HepG2 (cell line): Measurements from ENCODE around the gene PDLIM5. TPM values are rescaled to one million over a fixed set of nuclear protein-coding genes. Genes with fewer than 3 reads are reported as not detected.

Source experiments
- ATAC-seq: fragments of 200-7000 bp; cut with Tn5 transposase; 3 replicates; pipeline ENCODE4 v1.9.1; 2020; ENCODE audit warnings: mild to moderate bottlenecking, moderate library complexity
- BruUV-seq: library from RNA; stranded (reverse); fragments of 400-500 nt; replicated peaks from 2 replicates; lab custom pipeline; 2021; lab: Mats Ljungman, UMichigan
- CTCF ChIA-PET: fragments of 300-600 bp; formaldehyde crosslinking; extraction: SDS; loops from one replicate; lab custom pipeline; 2021; ENCODE audit warnings: low total read pairs, inconsistent platforms, low intra/inter-chr PET ratio; lab: Yijun Ruan, JAX
- POLR2A ChIA-PET: fragments of 350-600 bp; sonication (Branson Sonifier 250); formaldehyde crosslinking; loops from one replicate; lab custom pipeline; 2020; ENCODE audit warnings: antibody characterized with exemption, inconsistent platforms; lab: Yijun Ruan, JAX
- DNase-seq: peaks from one replicate; pipeline ENCODE4 v3.0.0-alpha.2; 2015; ENCODE audit warnings: low spot score
- FAIRE-seq: peaks from 3 replicates; lab custom pipeline; 2011; peaks lifted over from hg19 to GRCh38; lab: Jason Lieb, UNC
- H2AFZ ChIP-seq: one replicate; pipeline ENCODE4 v1.6.1; 2011; ENCODE audit warnings: low read length, inconsistent platforms
- H3K27ac ChIP-seq: fragments of 300-600 bp; 3 replicates; pipeline ENCODE4 v1.8.0; 2011; ENCODE audit warnings: mixed run types, mild to moderate bottlenecking, mixed read lengths, low read length, inconsistent platforms; ENCODE audit not compliant: insufficient read depth; ENCODE audit errors: extremely low read length
- H3K27me3 ChIP-seq, 2 experiments: fragments of 200-600 bp in 1 of 2; 2 replicates in 1 of 2; 3 replicates in 1 of 2; pipeline versions ENCODE4 v1.6.0 to v1.8.0; 2011; ENCODE audit warnings: low read length in 2 of 2, mild to moderate bottlenecking in 2 of 2, moderate library complexity in 2 of 2, inconsistent platforms in 1 of 2; ENCODE audit not compliant: insufficient read depth in 2 of 2, control insufficient read depth in 1 of 2
- H3K36me3 ChIP-seq, 2 experiments: fragments of 200-600 bp in 1 of 2; replicated peaks in 1 of 2; 2 replicates in 1 of 2; 3 replicates in 1 of 2; pipeline versions ENCODE4 v1.5.1 to v1.8.0; 2011; ENCODE audit warnings: low read length in 2 of 2, inconsistent platforms in 1 of 2; ENCODE audit not compliant: insufficient read depth in 2 of 2, control insufficient read depth in 1 of 2
- H3K4me1 ChIP-seq: 2 replicates; pipeline ENCODE4 v1.5.1; 2012; ENCODE audit warnings: low read length, inconsistent platforms; ENCODE audit not compliant: insufficient read depth
- H3K4me2 ChIP-seq: 2 replicates; pipeline ENCODE4 v1.6.0; 2011; ENCODE audit warnings: low read depth, low read length, inconsistent platforms
- H3K4me3 ChIP-seq, 3 experiments: fragments of 200-600 bp in 1 of 3; sonication (generic), shearing (Covaris generic) in 1 of 3; replicated peaks in 1 of 3; 2 replicates each; pipeline ENCODE4 v1.5.1; 2011 to 2016; ENCODE audit warnings: low read length in 3 of 3, inconsistent platforms in 2 of 3, low read depth in 2 of 3, mild to moderate bottlenecking in 2 of 3, control low read depth in 1 of 3, mixed read lengths in 1 of 3; ENCODE audit not compliant: insufficient read depth in 1 of 3
- H3K79me2 ChIP-seq: one replicate; pipeline ENCODE4 v1.6.1; 2011; ENCODE audit warnings: low read length, inconsistent platforms; ENCODE audit not compliant: insufficient read depth
- H3K9ac ChIP-seq: 2 replicates; pipeline ENCODE4 v1.6.0; 2011; ENCODE audit warnings: mild to moderate bottlenecking, low read depth, low read length, inconsistent platforms; ENCODE audit not compliant: insufficient read depth
- H3K9me3 ChIP-seq: 2 replicates; pipeline ENCODE4 v1.5.1; 2012; ENCODE audit warnings: mild to moderate bottlenecking, low read length
- H4K20me1 ChIP-seq: 2 replicates; pipeline ENCODE4 v1.6.0; 2011; ENCODE audit warnings: inconsistent platforms, mild to moderate bottlenecking, low read length, moderate library complexity; ENCODE audit not compliant: insufficient read depth
- CEBPG ChIP-seq: IDR thresholded peaks from 2 replicates; pipeline ENCODE4 v1.6.1; 2016
- DZIP1 ChIP-seq: sonication (generic); formaldehyde crosslinking; IDR thresholded peaks from 2 replicates; pipeline ENCODE4 v1.5.0; 2020; ENCODE audit warnings: mild to moderate bottlenecking, missing genetic modification reagents
- ETV5 ChIP-seq: IDR thresholded peaks from 2 replicates; pipeline ENCODE4 v1.6.1; 2018; ENCODE audit warnings: missing biosample characterization, missing genetic modification reagents, inconsistent platforms, borderline replicate concordance
- FOXM1 ChIP-seq: sonication (generic); formaldehyde crosslinking; IDR thresholded peaks from 2 replicates; pipeline ENCODE4 v1.5.0; 2020; ENCODE audit warnings: missing genetic modification reagents
- GLI4 ChIP-seq: sonication (generic); formaldehyde crosslinking; IDR thresholded peaks from 2 replicates; pipeline ENCODE4 v1.5.1; 2020; ENCODE audit warnings: missing genetic modification reagents, mild to moderate bottlenecking, moderate library complexity, borderline replicate concordance
- HNF1B ChIP-seq: sonication (generic); formaldehyde crosslinking; IDR thresholded peaks from 2 replicates; pipeline ENCODE4 v1.5.1; 2020; ENCODE audit warnings: mild to moderate bottlenecking, moderate library complexity, missing genetic modification reagents
- KAT2B ChIP-seq: fragments of 150-350 bp; IDR thresholded peaks from 2 replicates; pipeline ENCODE4 v1.6.1; 2014; ENCODE audit warnings: low read depth, low read length, borderline replicate concordance
- PBX3 ChIP-seq: sonication (generic); formaldehyde crosslinking; IDR thresholded peaks from 2 replicates; pipeline ENCODE4 v1.8.1; 2023; ENCODE audit warnings: missing genetic modification reagents, inconsistent platforms, borderline replicate concordance
- PHF21A ChIP-seq: sonication (generic); formaldehyde crosslinking; IDR thresholded peaks from 2 replicates; pipeline ENCODE4 v1.5.0; 2020; ENCODE audit warnings: mild to moderate bottlenecking, missing genetic modification reagents
- RBAK ChIP-seq: sonication (generic); formaldehyde crosslinking; IDR thresholded peaks from 2 replicates; pipeline ENCODE4 v1.5.1; 2020; ENCODE audit warnings: mild to moderate bottlenecking, missing genetic modification reagents
- SALL1 ChIP-seq: sonication (generic); formaldehyde crosslinking; IDR thresholded peaks from 2 replicates; pipeline ENCODE4 v1.8.0; 2022; ENCODE audit warnings: mild to moderate bottlenecking, missing genetic modification reagents
- TRIM22 ChIP-seq: fragments of 450-650 bp; IDR thresholded peaks from 2 replicates; pipeline ENCODE4 v1.6.1; 2017
- ZFP36L2 ChIP-seq: sonication (generic); formaldehyde crosslinking; IDR thresholded peaks from 2 replicates; pipeline ENCODE4 v1.4.0; 2020; ENCODE audit warnings: missing genetic modification reagents
- ZNF138 ChIP-seq: sonication (generic); formaldehyde crosslinking; IDR thresholded peaks from 2 replicates; pipeline ENCODE4 v1.5.0; 2020; ENCODE audit warnings: mild to moderate bottlenecking, low read depth, missing genetic modification reagents
- ZNF367 ChIP-seq: sonication (generic); formaldehyde crosslinking; IDR thresholded peaks from 2 replicates; pipeline ENCODE4 v1.4.0; 2020; ENCODE audit warnings: missing genetic modification reagents, borderline replicate concordance
- ZSCAN12 ChIP-seq: sonication (generic); formaldehyde crosslinking; IDR thresholded peaks from 2 replicates; pipeline ENCODE4 v1.9.0; 2021; ENCODE audit warnings: mild to moderate bottlenecking, missing genetic modification reagents
- ZSCAN30 ChIP-seq: sonication (generic); formaldehyde crosslinking; IDR thresholded peaks from 2 replicates; pipeline ENCODE4 v1.5.0; 2020; ENCODE audit warnings: mild to moderate bottlenecking, missing genetic modification reagents
- in situ Hi-C: cut with HindIII; loops from 2 replicates; pipeline ENCODE4 v1.10.0; 2017; ENCODE audit warnings: low pct_unique_long_range_greater_than_20kb; ENCODE audit not compliant: extremely low pct_ligation_motif_present
- intact Hi-C: fragments of 100-400 bp; cut with micrococcal nuclease; formaldehyde crosslinking; loops from one replicate; pipeline ENCODE4 v1.10.0; 2022; ENCODE audit not compliant: unreplicated experiment
- polyA plus RNA-seq, 8 experiments: library from polyadenylated mRNA; depleted of rRNA in 3 of 8; stranded (reverse) in 7 of 8; unstranded in 1 of 8; fragments of >200 nt; fragmentation: Illumina TruSeq in 4 of 8; extraction: Trizol in 4 of 8; gene quantifications; 2 replicates each; pipeline versions ENCODE4 v1.2.1 to v1.2.3, GENCODE V29; 2011 to 2016; ENCODE audit warnings: low read depth in 4 of 8, missing spikeins in 1 of 8, mixed read lengths in 1 of 8; ENCODE audit not compliant: insufficient read depth in 1 of 8
- total RNA-seq, 5 experiments: library from RNA; depleted of rRNA; stranded (reverse); fragments of >200 nt; fragmentation: Illumina TruSeq; extraction: Trizol; gene quantifications; 2 replicates each; pipeline ENCODE4 v1.2.3, GENCODE V29; 2016; ENCODE audit warnings: low read depth in 1 of 5

PDLIM5 gene
- total and polyA plus RNA-seq, 2 of the 13 experiments (the other 11 are each of a cell fraction or from before 2014, with no cell fraction given): 52.8 to 119 TPM

- TF ChIP-seq DZIP1 (CRISPR knock-in tag) (no peak), HNF1B (CRISPR knock-in tag) (no peak), GLI4 (CRISPR knock-in tag) (no peak), ETV5 (CRISPR knock-in tag) (no peak), SALL1 (CRISPR knock-in tag) (no peak), ZSCAN12 (CRISPR knock-in tag) (no peak)
Observed at GRCh38 chr4:94676970-94677369, 225.2 kb downstream of the PDLIM5 start (continued).

- ChIA-PET POLR2A (no interaction called here), CTCF (no interaction called here)
- no TSS peak for BruUV-seq
- Histone ChIP-seq H3K9me3 (no peaks in the 10 kb centered on the region), H3K4me1 (no peaks in the 10 kb centered on the region), H3K27me3 (no peaks in the 10 kb centered on the region), H3K4me2 (no peak overlapping the region), H2AFZ (no peak overlapping the region), H3K9ac (no peak overlapping the region), H3K36me3 (no peaks in the 10 kb centered on the region), H4K20me1 (no peaks in the 10 kb centered on the region), H3K4me3 (no peak overlapping the region), H3K79me2 (no peaks in the 10 kb centered on the region), H3K27ac (no peak overlapping the region)
- no peak for FAIRE-seq
- in situ Hi-C loops (no loop called here), intact Hi-C loops (no loop called here)
- ATAC-seq: no peak
- no peak for DNase-seq
- TF ChIP-seq PHF21A (no peak), PBX3 (CRISPR knock-in tag) (no peak), ZSCAN30 (CRISPR knock-in tag) (no peak), ZNF138 (CRISPR knock-in tag) (no peak), HNF1B (CRISPR knock-in tag) (no peak), FOXM1 (CRISPR knock-in tag) (no peak), RBAK (CRISPR knock-in tag) (no peak), KAT2B (no peak), ZFP36L2 (no peak), TRIM22 (no peak), ZNF367 (CRISPR knock-in tag) (no peak), CEBPG (CRISPR knock-in tag) (no peak)
Observed at GRCh38 chr4:94678896-94679295, 227.2 kb downstream of the PDLIM5 start.
